ENCODE measurements around the gene PEX11G.

Gene PEX11G

DNA sequence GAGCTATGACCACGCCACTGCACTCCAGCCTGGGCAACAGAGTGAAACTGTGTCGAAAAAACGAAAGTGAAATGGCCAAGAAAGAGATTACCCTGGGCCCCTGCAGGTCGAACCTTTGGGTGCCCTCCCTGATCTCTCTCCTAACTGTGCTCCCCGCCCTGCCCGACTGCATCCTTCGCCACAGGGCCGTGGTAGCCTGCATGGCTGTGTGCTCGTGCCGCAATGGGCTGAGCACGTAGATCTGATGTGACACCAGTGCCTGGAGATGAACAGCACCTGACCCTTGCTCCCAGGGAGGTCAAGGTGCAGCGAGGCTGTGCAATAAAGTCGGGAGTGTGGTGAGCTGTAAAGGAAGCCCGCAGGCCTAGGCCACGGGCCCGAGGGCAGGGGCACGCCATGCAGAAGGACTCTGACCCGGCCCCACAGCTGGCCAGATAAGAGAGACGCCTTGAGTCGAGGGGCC is 60.2 kb downstream of the PEX11G start:
- H3K4me2 ChIP-seq (ENCODE audit: low read length): no peak overlapping the region
- no peaks in the 10 kb centered on the region for H3K9me2 ChIP-seq (replicated peaks; ENCODE audit: control insufficient read depth, low read length)
- no peaks in the 10 kb centered on the region; the same call in 1 of the 2 replicates for H3F3A ChIP-seq (ENCODE audit: control insufficient read depth, insufficient read depth)
- no peaks in the 10 kb centered on the region for H3K4me1 ChIP-seq (ENCODE audit: control insufficient read depth, low read length)
- H3K27me3 ChIP-seq (ENCODE audit: control insufficient read depth, low read length): no peaks in the 10 kb centered on the region
- H3K27ac ChIP-seq (ENCODE audit: low read depth, low read length): no peak overlapping the region
- no peaks in the 10 kb centered on the region for H3K9me3 ChIP-seq (ENCODE audit: control insufficient read depth, insufficient read depth, low read length)
- no peak overlapping the region for H3K4me3 ChIP-seq (ENCODE audit: low read length)
- H4K20me1 ChIP-seq (ENCODE audit: control insufficient read depth, insufficient read depth, low read depth, low read length): no peaks in the 10 kb centered on the region
- TF ChIP-seq, protein P1, sequence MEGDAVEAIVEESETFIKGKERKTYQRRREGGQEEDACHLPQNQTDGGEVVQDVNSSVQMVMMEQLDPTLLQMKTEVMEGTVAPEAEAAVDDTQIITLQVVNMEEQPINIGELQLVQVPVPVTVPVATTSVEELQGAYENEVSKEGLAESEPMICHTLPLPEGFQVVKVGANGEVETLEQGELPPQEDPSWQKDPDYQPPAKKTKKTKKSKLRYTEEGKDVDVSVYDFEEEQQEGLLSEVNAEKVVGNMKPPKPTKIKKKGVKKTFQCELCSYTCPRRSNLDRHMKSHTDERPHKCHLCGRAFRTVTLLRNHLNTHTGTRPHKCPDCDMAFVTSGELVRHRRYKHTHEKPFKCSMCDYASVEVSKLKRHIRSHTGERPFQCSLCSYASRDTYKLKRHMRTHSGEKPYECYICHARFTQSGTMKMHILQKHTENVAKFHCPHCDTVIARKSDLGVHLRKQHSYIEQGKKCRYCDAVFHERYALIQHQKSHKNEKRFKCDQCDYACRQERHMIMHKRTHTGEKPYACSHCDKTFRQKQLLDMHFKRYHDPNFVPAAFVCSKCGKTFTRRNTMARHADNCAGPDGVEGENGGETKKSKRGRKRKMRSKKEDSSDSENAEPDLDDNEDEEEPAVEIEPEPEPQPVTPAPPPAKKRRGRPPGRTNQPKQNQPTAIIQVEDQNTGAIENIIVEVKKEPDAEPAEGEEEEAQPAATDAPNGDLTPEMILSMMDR (IDR thresholded peaks at IDR 0.05; ENCODE audit: low read depth, low read length, poor library complexity, severe bottlenecking): no peak
- no peak for TF ChIP-seq EZH2phosphoT487 (IDR thresholded peaks at IDR 0.05; ENCODE audit: borderline replicate concordance, low read length)
- peaks cover 61% of the 10 kb centered on the region for H3K36me3 ChIP-seq (ENCODE audit: control insufficient read depth, low read length)
- peaks cover 20% of the 10 kb centered on the region for H3K79me2 ChIP-seq (ENCODE audit: control insufficient read depth, low read length)

DNA sequence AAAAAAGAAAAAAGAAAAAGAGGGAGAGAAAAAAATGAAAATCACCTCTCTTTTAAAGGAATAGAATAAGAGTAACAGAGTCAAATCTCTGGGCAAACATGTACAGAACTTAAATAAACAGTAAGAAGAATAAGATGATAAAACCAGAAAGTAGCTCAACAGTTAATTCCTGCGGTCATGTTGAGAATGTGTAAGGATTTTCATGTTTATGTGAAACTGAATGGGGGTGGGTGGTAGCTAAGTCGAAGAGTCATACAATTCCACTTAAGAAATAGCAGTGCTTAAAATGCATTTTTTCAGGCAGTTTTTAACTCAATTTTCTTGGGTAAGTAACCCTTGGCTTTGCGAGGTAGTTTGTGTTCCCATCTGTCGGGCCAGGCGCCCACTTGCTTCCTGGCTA is 60.9 kb downstream of the PEX11G start:
- Histone ChIP-seq H3K27ac (ENCODE audit: low read depth, low read length) (no peak overlapping the region), H3K9me2 (replicated peaks; ENCODE audit: control insufficient read depth, low read length) (no peaks in the 10 kb centered on the region), H3K9me3 (ENCODE audit: control insufficient read depth, insufficient read depth, low read length) (no peaks in the 10 kb centered on the region), H3K27me3 (ENCODE audit: control insufficient read depth, low read length) (no peaks in the 10 kb centered on the region), H3K79me2 (ENCODE audit: control insufficient read depth, low read length) (peaks cover 22% of the 10 kb centered on the region), H3K4me2 (ENCODE audit: low read length) (no peak overlapping the region), H3K4me1 (ENCODE audit: control insufficient read depth, low read length) (no peaks in the 10 kb centered on the region), H3F3A (ENCODE audit: control insufficient read depth, insufficient read depth) (no peaks in the 10 kb centered on the region; the same call in 1 of the 2 replicates), H4K20me1 (ENCODE audit: control insufficient read depth, insufficient read depth, low read depth, low read length) (no peaks in the 10 kb centered on the region), H3K4me3 (ENCODE audit: low read length) (no peak overlapping the region), H3K36me3 (ENCODE audit: control insufficient read depth, low read length) (peaks cover 68% of the 10 kb centered on the region)
- TF ChIP-seq EZH2phosphoT487 (IDR thresholded peaks at IDR 0.05; ENCODE audit: borderline replicate concordance, low read length): no peak
- TF ChIP-seq, protein P1 (IDR thresholded peaks at IDR 0.05; ENCODE audit: low read depth, low read length, poor library complexity, severe bottlenecking): no peak

DNA sequence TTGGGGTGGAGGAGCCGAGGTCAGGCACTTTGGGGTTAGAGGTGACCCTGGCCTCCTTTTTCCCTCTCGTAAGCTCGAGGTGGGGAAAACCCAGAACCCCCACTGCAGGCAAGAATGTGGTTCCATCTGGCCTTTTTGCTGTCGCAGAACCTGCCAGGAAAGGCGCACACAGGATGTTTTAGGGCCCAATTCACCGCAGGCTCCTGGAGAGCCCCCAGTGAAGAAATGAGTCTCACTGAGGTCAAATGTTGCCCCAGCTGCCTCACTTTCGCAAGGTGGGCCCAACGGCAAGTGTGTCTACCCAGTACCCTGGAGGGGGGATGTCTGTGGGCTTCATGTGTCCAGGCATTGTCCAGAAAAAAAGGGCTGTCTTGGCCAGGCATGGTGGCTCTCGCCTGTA is 61.8 kb downstream of the PEX11G start:
- TF ChIP-seq EZH2phosphoT487 (IDR thresholded peaks at IDR 0.05; ENCODE audit: borderline replicate concordance, low read length): no peak
- TF ChIP-seq, protein P1 (IDR thresholded peaks at IDR 0.05; ENCODE audit: low read depth, low read length, poor library complexity, severe bottlenecking): no peak
- Histone ChIP-seq H3K79me2 (ENCODE audit: control insufficient read depth, low read length) (peaks cover 25% of the 10 kb centered on the region), H3K9me3 (ENCODE audit: control insufficient read depth, insufficient read depth, low read length) (no peaks in the 10 kb centered on the region), H3K27me3 (ENCODE audit: control insufficient read depth, low read length) (no peaks in the 10 kb centered on the region), H3K4me2 (ENCODE audit: low read length) (no peak overlapping the region), H4K20me1 (ENCODE audit: control insufficient read depth, insufficient read depth, low read depth, low read length) (peaks cover under 1% of the 10 kb centered on the region; the same call in 1 of the 2 replicates), H3K9me2 (replicated peaks; ENCODE audit: control insufficient read depth, low read length) (no peaks in the 10 kb centered on the region), H3K4me3 (ENCODE audit: low read length) (no peak overlapping the region), H3K4me1 (ENCODE audit: control insufficient read depth, low read length) (no peaks in the 10 kb centered on the region), H3F3A (ENCODE audit: control insufficient read depth, insufficient read depth) (no peaks in the 10 kb centered on the region; the same call in 1 of the 2 replicates), H3K36me3 (ENCODE audit: control insufficient read depth, low read length) (peaks cover 69% of the 10 kb centered on the region), H3K27ac (ENCODE audit: low read depth, low read length) (no peak overlapping the region)
